ENCODE results near the gene TWNK. TPM values are rescaled to one million over a fixed set of nuclear protein-coding genes. Genes with fewer than 3 reads are reported as not detected.

The TWNK gene
- total and polyA plus RNA-seq, 9 of the 15 experiments (the other 6 are each of a cell fraction or from before 2014, with no cell fraction given), result 11.6 to 34.7 (median 17.4) TPM

DNA sequence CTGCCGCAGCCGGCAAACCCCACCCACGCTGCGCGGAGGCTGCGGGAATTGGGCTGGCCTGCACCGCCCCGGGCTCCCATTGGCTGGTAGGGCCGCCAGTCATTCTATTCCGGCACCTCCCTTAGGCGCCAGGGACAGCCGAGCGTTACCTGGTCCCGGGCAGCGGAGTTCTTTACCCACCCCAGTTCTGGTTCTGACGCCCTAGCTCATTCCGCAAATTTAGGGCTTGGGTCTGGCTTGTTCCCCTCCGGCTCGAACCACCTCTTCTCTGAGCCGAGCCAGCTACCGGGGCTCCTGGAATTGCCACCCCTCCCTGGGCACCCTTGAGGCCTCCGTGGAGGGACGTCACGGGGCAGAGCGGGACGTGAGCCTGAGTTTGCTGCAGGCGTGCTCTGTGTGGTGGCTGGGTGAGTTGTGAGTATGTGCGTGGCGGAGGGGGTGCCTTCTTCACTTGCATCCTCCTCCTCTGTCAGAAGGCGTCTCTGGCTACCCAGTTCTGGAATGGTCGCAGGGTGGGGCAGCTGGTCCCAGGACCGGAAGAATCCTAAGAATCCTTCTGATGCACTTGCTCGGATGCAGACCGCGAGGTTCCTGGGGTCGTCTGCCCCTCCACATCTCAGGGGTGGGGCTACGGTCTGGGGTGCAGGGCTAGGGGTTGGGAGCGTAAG, 43.9 kb downstream of the TWNK start, which contains the start of the genes PDZD7 and SFXN3 (continued):
- TF ChIP-seq, protein P1, sequence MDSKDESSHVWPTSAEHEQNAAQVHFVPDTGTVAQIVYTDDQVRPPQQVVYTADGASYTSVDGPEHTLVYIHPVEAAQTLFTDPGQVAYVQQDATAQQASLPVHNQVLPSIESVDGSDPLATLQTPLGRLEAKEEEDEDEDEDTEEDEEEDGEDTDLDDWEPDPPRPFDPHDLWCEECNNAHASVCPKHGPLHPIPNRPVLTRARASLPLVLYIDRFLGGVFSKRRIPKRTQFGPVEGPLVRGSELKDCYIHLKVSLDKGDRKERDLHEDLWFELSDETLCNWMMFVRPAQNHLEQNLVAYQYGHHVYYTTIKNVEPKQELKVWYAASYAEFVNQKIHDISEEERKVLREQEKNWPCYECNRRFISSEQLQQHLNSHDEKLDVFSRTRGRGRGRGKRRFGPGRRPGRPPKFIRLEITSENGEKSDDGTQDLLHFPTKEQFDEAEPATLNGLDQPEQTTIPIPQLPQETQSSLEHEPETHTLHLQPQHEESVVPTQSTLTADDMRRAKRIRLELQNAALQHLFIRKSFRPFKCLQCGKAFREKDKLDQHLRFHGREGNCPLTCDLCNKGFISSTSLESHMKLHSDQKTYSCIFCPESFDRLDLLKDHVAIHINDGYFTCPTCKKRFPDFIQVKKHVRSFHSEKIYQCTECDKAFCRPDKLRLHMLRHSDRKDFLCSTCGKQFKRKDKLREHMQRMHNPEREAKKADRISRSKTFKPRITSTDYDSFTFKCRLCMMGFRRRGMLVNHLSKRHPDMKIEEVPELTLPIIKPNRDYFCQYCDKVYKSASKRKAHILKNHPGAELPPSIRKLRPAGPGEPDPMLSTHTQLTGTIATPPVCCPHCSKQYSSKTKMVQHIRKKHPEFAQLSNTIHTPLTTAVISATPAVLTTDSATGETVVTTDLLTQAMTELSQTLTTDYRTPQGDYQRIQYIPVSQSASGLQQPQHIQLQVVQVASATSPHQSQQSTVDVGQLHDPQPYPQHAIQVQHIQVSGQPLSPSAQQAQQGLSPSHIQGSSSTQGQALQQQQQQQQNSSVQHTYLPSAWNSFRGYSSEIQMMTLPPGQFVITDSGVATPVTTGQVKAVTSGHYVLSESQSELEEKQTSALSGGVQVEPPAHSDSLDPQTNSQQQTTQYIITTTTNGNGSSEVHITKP (IDR thresholded peaks at IDR 0.05; ENCODE audit: partially characterized antibody), result peak; percentile 39
- TF ChIP-seq RBBP5 (IDR thresholded peaks at IDR 0.05; ENCODE audit: borderline replicate concordance, insufficient read depth, low read length, poor library complexity, severe bottlenecking), result no peak
- peak; percentile 4 for TF ChIP-seq MEIS2 (IDR thresholded peaks at IDR 0.05; ENCODE audit: partially characterized antibody)
- TF ChIP-seq CXXC5 (CRISPR knock-in tag; IDR thresholded peaks at IDR 0.05), result peak; percentile 56
- TF ChIP-seq EGR1 (conservative IDR thresholded peaks at IDR 0.05), result peak; percentile 80
- TF ChIP-seq, protein P2, sequence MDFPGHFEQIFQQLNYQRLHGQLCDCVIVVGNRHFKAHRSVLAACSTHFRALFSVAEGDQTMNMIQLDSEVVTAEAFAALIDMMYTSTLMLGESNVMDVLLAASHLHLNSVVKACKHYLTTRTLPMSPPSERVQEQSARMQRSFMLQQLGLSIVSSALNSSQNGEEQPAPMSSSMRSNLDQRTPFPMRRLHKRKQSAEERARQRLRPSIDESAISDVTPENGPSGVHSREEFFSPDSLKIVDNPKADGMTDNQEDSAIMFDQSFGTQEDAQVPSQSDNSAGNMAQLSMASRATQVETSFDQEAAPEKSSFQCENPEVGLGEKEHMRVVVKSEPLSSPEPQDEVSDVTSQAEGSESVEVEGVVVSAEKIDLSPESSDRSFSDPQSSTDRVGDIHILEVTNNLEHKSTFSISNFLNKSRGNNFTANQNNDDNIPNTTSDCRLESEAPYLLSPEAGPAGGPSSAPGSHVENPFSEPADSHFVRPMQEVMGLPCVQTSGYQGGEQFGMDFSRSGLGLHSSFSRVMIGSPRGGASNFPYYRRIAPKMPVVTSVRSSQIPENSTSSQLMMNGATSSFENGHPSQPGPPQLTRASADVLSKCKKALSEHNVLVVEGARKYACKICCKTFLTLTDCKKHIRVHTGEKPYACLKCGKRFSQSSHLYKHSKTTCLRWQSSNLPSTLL (IDR thresholded peaks at IDR 0.05), result no peak
- TF ChIP-seq NRF1 (conservative IDR thresholded peaks at IDR 0.05 in 1 of 2, IDR thresholded peaks at IDR 0.05 in 1 of 2), result peak; percentile 87 to 90
- TF ChIP-seq, protein P3, sequence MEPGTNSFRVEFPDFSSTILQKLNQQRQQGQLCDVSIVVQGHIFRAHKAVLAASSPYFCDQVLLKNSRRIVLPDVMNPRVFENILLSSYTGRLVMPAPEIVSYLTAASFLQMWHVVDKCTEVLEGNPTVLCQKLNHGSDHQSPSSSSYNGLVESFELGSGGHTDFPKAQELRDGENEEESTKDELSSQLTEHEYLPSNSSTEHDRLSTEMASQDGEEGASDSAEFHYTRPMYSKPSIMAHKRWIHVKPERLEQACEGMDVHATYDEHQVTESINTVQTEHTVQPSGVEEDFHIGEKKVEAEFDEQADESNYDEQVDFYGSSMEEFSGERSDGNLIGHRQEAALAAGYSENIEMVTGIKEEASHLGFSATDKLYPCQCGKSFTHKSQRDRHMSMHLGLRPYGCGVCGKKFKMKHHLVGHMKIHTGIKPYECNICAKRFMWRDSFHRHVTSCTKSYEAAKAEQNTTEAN (CRISPR knock-in tag; IDR thresholded peaks at IDR 0.05), result no peak
- TF ChIP-seq ATF1 (CRISPR knock-in tag; IDR thresholded peaks at IDR 0.05), result no peak
- peak; percentile 40; the same call in 1 of the 2 replicates for TF ChIP-seq ATF1 (tag; IDR thresholded peaks at IDR 0.05)
- TF ChIP-seq ASH1L (IDR thresholded peaks at IDR 0.05; ENCODE audit: borderline replicate concordance, low read depth, partially characterized antibody), result peak; percentile 50
- no peak for TF ChIP-seq ZNF586 (CRISPR knock-in tag; conservative IDR thresholded peaks at IDR 0.05)
- peak; percentile 75 for TF ChIP-seq CHD2 (IDR thresholded peaks at IDR 0.05; ENCODE audit: low read depth, low read length)
- peak; percentile 19; the same call in 1 of the 2 replicates for TF ChIP-seq ATF7 (IDR thresholded peaks at IDR 0.05)
- peak; percentile 38 for TF ChIP-seq NEUROD1 (IDR thresholded peaks at IDR 0.05; ENCODE audit: borderline replicate concordance, low read depth, low read length, partially characterized antibody)
- TF ChIP-seq SP2 (IDR thresholded peaks at IDR 0.05; ENCODE audit: extremely low read depth, low read depth, low read length, poor library complexity, severe bottlenecking), result peak; percentile 73
- no peak for TF ChIP-seq PHB (CRISPR knock-in tag; IDR thresholded peaks at IDR 0.05)
- TF ChIP-seq PML (IDR thresholded peaks at IDR 0.05; ENCODE audit: low read length), result no peak
- no peak for TF ChIP-seq XRCC5 (IDR thresholded peaks at IDR 0.05; ENCODE audit: low read depth, low read length)
- TF ChIP-seq, protein P4, sequence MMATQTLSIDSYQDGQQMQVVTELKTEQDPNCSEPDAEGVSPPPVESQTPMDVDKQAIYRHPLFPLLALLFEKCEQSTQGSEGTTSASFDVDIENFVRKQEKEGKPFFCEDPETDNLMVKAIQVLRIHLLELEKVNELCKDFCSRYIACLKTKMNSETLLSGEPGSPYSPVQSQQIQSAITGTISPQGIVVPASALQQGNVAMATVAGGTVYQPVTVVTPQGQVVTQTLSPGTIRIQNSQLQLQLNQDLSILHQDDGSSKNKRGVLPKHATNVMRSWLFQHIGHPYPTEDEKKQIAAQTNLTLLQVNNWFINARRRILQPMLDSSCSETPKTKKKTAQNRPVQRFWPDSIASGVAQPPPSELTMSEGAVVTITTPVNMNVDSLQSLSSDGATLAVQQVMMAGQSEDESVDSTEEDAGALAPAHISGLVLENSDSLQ (IDR thresholded peaks at IDR 0.05), result peak; percentile 99
- no peak for TF ChIP-seq ZNF316 (IDR thresholded peaks at IDR 0.05)
- no peak for TF ChIP-seq XRCC3 (IDR thresholded peaks at IDR 0.05)
- TF ChIP-seq CBFA2T2 (conservative IDR thresholded peaks at IDR 0.05), result no peak

Data from K562 (cell line).